ENCODE measurements around the gene RAB11FIP4.

DNA sequence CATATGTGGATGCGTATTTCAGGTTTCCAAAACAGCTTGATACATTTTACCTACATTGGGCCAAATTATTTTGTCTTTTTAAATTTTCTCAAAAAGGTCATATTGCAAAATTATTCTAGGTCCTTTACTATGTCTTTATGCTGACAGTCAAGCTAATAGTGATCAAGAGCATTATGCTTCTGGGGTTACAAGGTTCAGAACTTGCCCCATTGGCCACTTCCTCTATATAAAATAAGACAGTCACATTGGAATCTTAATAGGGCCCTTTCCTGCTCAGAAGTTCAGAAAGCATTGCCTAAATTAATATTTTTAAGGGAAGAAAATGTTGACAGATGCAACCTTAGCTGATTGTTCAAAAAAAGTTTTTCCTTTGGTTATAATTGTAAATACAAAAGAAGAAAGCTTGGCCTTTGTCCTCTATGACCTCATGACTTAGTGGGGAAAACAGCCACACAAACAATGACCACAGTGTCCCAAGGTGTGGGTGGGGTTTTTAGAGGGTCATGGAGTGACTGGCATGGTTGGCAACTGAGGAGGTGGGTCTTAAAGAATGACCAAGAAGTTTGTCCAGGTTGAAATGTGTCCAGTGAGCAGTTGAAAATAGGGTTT lies 11.8 kb upstream of the RAB11FIP4 start:
- TF ChIP-seq, protein P1, sequence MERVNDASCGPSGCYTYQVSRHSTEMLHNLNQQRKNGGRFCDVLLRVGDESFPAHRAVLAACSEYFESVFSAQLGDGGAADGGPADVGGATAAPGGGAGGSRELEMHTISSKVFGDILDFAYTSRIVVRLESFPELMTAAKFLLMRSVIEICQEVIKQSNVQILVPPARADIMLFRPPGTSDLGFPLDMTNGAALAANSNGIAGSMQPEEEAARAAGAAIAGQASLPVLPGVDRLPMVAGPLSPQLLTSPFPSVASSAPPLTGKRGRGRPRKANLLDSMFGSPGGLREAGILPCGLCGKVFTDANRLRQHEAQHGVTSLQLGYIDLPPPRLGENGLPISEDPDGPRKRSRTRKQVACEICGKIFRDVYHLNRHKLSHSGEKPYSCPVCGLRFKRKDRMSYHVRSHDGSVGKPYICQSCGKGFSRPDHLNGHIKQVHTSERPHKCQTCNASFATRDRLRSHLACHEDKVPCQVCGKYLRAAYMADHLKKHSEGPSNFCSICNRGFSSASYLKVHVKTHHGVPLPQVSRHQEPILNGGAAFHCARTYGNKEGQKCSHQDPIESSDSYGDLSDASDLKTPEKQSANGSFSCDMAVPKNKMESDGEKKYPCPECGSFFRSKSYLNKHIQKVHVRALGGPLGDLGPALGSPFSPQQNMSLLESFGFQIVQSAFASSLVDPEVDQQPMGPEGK (tag by site-specific recombination; IDR thresholded peaks at IDR 0.05) = no peak
- TF ChIP-seq CTCF (tag by site-specific recombination; IDR thresholded peaks at IDR 0.05) = no peak
- TF ChIP-seq ZNF449 (tag by site-specific recombination; IDR thresholded peaks at IDR 0.05) = no peak
- no peak for TF ChIP-seq ZBTB17 (tag by site-specific recombination; IDR thresholded peaks at IDR 0.05)
- TF ChIP-seq ZNF785 (tag by site-specific recombination; IDR thresholded peaks at IDR 0.05) = no peak
- no peak for TF ChIP-seq ZNF169 (tag by site-specific recombination; IDR thresholded peaks at IDR 0.05)
- no peak for TF ChIP-seq ZNF660 (tag by site-specific recombination; IDR thresholded peaks at IDR 0.05)
- TF ChIP-seq ZNF138 (tag by site-specific recombination; IDR thresholded peaks at IDR 0.05; ENCODE audit: borderline replicate concordance) = no peak
- TF ChIP-seq ZFP69B (tag by site-specific recombination; IDR thresholded peaks at IDR 0.05) = no peak
- no peak for TF ChIP-seq ZNF366 (tag by site-specific recombination; conservative IDR thresholded peaks at IDR 0.05)

Measured in HEK293 (cell line).